NCI-H446 treated with DMSO at 0.1 percent for 48 hours (cell line): ENCODE measurements around the gene LYRM9.
"Not testable (repeated sequence)": the region's sequence is repeated elsewhere in the genome, so short reads cannot be mapped to it uniquely, and the experiment has no call there.

ENCODE experiments used
- DNase-seq: peaks from one replicate; lab custom pipeline; 2025; lab: John Stamatoyannopoulos, UW

LYRM9 gene

DNA sequence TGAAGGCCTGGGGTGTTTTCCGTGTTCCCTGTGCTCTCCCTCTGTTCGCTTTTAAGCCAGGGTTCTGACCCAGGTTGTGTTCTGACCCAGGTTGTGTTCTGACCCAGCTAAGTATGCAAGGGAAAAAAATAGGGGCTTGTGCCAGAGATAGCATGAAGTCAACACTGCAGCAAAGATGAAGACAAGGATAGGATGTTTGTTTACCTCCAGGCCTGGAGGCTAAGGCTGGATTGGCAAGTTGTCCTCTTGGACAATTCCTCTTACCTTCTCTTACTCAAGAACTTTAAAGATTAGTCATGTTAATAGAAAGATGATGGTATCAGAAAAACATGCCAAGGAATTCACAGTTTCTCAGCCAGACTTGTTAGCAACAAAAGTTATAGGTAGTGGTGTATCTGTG lies 19.4 kb downstream of the LYRM9 start:
- no peak for DNase-seq

DNA sequence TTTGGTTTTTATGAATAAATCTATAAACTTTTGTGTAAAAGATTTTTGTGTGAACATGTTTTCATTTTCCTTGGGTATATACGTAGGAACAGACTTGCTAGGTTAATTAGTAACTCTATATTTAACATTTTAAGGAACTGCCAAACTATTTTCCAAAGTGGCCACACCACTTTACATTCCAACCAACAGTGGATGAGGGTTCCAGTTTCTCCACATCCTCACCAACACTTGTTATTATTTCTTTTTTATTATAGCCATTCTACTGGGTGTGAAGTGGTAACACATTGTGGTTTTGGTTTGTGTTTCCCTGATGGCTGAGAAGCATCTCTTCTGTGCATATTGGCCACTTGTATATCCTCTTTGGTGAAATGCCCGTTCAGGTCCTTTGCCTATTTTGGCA lies 20.0 kb downstream of the LYRM9 start:
- DNase-seq: no peak

DNA sequence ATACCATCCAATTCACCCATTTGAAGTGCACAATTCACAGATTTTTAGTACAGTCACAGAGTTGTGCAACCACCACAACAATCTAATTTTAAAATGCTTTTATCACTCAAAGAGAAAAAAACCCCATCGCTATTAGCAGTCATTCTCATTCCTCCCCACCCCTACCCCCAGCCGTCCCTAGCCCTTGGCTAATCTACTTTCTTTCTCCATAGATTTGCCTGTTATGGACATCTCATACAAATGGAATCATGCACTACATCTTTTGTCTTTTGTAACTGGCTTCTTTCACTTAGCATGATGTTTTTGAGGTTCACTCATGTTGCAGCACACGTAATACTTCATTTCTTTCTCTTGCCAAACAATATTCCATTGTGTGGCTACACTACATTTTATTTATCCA lies 20.4 kb downstream of the LYRM9 start:
- no peak for DNase-seq

DNA sequence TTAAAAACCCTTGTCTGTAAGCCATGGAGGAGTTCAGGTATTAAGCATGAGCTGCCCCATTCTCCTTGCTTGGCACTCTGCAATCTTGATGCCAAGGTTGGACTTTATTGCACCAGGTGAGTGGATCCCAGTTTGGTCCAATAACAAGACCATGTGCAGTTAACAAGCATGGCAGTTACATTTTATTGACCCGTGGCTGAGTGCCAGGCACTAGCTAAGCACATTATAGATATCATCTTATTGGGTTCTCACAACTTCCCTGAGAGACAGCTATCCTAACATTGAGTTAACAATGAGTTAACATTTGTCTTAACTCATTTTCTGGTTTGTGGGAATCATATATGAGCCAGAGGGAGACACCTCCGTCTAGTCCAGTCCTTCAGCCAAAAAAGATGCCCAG lies 21.8 kb downstream of the LYRM9 start:
- no peak for DNase-seq

DNA sequence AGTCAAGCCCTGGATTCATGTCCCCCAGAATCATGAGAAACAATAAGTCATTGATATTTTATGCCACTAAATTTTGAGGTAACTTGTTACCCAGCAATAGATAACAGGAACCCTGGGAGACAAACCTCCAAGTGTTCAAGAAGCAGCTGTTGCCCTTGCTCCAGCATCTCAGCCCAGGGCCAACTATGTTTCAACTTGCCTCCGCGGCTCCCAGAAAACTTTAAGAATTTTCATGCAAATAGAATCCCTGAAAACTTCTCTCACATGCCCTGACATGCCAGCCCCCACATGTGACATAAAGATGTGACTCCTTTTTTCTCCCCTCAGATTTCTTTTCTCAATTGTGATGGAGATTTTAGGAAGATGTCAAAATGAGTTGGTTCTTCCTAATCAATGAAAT lies 22.8 kb downstream of the LYRM9 start:
- DNase-seq: no peak

DNA sequence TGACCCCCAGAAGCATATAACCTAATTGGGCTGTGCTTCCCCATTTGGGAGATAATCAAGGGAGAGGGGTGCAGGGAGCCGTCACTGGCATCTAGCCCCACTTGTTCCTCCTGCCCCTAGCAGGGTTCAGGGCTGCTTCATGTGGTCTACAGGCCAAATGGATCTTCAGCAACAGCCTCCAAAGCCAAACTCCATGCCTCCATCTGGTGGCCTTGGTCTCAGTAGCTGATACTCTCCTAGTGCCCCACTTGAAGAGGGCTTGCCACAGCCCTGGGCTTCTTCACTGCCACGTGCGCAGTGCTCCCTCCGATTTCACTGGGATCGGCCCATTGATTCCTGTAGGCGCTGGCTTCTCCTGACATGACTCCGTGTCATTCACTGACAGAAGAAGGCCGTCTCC lies 24.6 kb downstream of the LYRM9 start:
- DNase-seq: no peak

DNA sequence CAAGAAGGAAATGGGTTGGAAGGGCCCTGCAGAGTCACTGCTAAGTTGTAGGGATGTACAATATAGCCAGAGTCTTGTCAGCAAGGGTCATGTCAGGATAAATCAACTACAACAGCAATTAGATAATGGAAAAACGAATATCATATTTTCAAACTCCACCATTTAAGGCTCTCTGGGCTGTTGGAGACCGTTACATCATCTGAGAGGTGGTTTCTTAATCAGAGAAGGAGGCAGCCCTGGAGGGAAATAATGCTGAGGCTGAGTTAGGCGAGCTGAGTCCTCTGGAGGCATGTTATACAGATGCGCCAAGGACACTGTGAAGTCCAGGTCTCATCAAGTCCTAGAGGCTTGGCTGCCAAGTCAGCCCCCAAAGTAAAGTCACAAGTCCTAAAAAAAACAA lies 30.3 kb downstream of the LYRM9 start:
- no peak for DNase-seq

DNA sequence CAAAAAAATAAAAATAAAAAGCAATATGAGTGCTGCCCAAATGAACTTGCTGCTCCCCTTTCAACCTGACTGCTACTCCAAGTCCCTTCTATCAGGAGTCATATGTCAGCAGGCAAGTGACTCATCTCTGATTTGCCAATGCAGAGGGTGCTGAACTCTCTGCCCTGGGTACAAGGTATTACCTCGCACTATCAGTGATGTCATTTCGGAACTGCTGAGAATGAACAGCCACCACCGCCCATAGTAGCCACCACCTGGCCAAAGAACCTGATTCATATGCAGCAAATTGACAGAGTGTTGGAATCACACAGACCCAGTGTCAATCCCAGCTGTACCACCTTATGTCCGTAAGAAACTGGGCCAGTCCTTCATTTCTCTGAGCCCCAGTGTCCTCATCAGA lies 31.2 kb downstream of the LYRM9 start:
- no peak for DNase-seq

DNA sequence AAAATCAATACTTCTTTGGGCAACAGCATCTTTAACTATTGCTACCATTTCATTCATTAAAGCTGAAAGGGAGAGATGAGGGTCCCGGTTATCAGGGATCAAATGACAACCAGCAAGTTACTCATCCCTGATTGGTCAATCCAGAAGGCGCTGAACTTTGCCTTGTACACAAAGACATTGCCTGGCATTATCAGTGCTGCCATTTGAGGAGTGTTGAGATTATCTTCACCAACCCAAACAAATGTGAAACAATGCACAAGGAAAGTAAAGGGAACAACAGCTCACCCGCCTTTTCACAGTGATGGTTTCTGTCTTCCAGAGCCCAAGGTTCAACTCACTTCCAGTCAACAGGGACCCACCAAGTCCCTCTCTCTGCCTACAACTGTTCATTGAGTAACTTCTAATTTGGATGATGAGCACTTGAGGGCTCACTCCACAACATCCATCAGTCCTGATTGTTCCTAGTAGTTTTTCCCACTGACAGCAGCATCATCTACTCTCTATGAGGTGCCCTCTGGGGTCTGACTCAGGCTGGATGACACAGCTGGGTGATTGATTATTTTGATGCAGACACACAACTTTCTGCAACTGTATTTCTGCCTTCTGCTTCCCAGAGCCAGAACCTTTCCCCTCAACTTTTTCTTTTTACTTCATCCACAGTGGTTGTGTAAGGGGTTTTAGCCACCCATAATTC lies 32.0 kb downstream of the LYRM9 start:
- no peak for DNase-seq

DNA sequence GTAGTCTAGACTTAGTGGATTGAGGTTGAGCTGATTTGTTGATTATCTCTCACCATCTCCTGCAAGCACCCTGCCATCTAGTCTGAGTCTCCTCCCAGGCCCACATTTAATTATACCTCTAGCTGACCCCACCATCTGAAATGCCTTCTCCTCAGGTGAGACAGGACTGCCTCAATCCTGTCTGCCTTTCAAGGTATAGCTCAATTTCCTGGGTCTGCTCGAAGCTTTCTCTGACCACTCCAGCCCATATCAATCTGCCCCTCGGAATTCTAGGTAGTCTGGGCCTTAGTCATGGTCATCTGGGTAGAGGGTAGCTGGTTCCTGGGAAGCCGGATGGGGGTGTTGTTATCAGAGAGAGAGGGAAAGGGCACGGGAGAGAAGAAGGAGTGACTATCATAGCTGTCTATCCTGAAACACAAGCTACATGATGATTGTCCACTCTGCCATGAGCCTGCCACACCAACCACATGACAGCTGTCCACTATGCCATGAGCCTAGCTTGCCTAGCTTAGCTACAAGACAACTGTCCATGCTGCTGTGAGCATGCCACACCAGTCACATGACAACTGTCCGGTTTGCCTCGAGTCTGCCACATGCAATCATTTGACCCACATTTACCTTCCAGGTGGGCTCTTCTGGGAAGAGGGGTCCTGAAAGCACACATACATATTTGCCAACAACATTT lies 34.4 kb downstream of the LYRM9 start:
- DNase-seq: no peak

DNA sequence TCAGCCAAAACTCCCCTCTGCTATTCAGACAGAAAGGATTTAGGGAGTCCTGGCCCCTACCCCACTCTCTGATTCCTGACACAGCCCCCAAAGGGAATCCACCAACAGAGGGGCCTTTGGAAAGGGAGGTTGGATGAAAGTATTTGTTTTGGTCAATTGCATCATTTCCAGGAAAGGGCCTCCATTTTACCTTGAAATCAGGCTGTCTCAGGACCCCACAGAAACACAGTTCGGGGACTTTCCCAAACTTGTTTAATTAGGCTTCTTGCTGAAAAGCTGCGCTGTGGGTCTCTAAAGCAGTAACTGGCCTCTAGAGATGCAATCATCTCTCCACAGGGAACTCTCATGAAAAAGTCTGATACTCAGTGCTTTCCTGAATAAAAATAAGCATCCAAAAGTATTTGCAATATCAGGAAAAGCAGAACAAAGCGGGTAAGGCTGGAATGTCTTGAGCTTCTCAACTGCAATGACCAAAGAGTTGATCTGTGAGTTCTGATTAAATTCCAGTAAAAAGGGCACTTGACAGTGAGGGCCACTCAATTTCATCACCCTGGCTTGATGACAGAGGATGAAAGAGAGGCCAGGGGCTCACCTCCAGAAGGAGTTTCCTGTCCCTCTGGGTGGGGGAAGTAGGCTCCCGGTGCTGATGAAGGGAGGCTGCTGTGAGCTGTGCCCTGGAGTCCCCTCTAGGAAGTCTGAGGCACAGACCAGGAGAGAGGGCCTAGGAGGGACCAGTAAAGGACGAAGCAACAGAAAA lies 36.3 kb downstream of the LYRM9 start:
- DNase-seq: no peak

DNA sequence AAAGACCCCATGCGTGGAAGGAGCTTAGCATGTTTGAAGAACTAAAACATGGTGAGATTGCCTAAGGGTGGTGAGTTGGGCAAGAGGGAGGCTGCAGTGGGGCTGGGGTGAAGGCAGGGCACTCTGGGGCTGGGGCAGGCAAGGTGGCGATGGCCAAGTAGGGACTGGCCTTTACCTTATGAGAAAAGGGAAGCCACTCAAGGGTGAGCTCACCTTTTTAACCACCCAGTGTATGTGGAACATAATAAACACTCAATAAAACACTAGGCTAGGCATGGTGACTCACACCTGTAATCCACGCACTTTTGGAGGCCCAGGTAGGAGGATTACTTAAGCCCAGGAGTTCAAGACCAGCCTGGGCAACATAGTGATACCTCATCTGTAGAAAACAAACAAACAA lies 37.7 kb downstream of the LYRM9 start:
- DNase-seq: no peak

DNA sequence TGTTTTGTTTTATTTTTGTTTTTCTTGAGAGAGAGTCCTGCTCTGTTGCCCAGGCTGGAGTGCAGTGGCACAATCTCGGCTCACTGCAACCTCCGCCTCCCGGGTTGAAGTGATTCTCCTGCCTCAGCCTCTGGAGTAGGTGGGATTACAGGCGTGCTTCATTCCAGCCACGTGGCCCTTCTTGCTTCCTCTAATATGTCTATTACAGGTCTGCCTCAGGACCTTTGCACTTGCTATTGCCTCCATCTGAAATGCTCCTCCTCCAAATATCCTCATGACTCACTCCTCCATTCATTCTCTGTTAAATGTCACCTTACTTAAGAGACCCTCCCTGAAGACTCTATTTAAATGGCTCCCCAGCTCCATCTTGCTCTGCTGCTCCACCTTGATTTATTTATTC lies 39.0 kb downstream of the LYRM9 start:
- no peak for DNase-seq

DNA sequence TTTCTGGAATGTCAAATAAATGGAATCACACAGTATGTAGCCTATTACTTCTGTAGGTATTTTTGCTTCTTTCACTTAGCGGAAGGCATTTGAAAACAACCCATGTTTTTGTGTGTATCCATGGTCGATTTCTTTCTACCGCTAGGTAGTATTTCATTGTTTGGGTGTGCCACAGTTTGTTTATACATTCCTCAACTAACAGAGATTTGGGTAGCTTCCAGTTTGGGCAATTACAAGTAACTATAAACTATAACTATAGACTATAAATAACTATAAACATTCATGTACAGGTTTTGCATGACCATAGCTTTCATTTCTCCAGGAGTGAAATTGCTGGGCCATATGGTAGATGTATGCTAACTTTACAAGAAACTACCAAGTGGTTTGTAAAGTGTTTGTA lies 40.1 kb downstream of the LYRM9 start:
- no peak for DNase-seq

DNA sequence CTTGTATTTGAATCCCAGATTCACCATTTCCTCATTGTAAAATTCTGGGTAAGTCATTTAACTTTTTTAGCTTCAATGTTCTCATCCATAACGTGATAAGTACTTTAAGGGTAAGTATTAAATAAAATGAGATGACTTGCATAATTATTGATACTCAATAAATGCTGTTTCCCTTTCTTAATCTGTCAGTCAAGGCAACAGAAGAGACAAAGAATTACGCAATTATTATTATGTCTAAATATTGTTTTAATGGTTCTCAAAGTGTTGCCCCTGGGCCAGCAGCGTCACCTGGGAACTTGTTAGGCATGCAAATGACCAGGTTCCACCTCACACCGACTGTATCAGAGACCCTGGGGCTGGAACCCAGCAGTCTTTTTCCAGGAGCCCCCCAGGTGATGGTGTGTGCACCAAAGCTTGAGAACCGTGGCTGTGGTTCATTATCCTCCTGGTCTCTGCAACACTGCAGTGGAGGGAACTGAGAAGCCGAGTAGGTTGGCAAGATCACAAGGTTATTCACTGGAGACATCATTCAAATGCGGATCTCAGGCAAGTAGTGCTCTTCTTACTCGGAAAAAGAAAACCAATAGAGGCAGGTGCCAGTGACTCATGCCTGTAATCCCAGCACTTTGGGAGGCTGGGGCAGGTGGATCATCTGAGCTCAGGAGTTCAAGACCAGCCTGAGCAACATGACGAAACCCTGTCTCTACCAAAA lies 43.5 kb downstream of the LYRM9 start:
- no peak for DNase-seq

DNA sequence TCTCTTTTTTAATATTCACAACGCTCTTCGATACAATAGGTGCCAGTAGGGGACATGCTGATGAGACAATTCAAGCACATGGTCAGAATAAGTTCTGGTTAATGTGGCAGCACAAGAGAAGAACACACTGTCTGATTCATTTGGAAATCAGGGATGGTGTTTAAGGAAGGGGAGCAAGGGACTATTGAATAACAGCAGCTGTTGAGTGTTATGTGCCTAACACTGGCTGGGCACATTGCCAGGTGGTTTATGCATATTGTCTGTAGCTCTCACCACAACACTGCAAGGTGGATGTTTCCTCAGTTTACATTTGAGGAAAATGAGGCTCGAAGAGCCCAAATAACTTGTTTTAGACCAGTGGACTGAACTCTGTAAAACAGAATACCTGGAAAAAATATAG lies 44.2 kb downstream of the LYRM9 start:
- DNase-seq: no peak

DNA sequence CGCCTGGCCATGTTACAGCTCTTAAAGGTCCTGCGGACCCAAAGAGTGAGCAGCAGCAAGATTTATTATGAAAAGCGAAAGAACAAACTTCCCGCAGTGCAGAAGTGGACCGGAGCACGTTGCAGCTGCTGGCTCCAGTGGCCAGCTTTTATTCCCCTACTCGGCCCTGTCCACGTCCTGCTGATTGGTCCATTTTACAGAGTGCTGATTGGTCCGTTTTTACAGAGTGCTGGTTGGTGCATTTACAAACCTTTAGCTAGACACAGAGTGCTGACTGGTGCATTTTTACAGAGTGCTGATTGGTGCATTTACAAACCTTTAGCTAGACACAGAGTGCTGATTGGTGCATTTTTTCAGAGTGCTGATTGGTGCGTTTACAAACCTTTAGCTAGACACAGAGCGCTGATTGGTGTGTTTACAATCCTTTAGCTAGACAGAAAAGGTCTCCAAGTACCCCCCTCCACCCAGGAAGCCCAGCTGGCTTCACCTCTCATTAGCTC lies 46.3 kb downstream of the LYRM9 start:
- DNase-seq: not testable (repeated sequence)

DNA sequence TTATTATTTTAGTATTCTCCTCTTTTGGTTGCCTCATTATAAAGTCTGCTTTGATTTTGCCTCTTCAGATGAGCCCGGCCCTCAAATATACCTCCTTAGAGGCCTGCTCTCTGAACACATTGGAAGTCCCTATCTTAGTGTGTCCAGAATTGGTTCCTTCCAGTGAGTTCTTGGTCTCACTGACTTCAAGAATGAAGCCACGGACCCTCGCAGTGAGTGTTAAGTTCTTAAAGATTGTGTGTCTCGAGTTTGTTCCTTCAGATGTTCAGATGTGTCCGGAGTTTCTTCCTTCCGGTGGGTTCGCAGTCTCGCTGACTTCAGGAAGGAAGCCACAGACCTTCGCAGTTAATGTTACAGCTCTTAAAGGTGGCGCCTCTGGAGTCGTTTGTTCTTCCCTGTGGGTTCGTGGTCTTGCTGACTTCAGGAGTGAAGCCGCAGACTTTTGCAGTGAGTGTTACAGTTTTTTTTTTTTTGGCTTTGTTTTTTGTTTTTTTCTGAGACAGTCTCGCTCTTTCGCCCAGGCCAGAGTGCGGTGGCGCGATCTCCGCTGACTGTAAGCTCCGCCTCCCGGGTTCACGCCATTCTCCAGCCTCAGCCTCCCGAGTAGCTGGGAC lies 47.0 kb downstream of the LYRM9 start:
- DNase-seq: no peak

DNA sequence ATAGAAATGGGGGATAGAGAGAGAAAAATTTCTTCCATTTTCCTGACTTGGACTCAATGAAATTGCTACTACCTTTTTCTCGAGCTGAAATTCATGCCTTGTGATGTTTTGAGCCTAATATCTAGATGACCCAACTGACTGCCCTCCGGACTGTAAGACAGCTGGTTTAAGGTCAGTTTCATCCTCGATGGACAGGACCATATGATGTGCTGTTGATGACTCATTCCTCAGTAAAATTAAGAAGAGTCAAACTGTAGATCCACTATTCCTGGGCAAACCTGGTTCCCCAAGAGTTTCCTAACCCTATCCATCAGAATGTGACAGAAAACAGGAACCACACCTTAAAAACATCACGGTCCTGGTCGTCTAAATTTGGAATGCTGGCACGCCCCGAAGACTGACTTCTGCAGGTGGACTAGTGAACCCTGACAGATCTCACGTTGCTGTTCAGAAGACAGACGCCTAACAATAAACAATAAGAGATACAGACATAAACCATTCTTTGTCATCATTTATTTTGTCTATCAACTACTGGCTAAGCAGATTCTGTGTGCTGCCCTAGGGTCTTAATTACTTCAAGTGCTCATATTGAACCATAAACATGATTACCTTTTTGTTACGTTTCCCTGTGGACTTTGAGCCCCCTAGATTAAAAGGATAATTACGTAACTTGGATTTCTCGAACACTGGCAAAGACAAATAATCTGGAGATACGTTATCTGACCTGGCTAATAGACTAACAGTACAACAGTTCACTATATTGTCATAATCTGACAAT lies 47.7 kb downstream of the LYRM9 start:
- DNase-seq: no peak

DNA sequence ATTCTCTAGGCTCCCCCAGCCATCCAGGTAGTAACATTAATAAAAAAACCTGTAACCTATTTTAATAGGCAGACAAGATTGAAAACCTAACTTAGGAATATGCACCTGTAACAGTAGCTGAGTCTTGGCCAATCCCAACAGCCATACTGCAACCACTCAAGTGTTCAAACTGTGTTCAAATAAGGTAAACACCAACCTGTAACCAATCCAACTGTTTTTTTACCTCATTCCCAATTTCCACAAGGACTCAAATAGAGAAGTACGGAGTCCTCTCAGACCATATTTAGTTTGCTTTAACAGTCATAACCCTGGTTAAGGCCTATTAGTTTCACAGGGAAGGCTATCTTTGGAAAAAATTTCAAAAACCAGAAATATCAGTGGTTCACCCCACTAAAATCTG lies 52.5 kb downstream of the LYRM9 start:
- no peak for DNase-seq

DNA sequence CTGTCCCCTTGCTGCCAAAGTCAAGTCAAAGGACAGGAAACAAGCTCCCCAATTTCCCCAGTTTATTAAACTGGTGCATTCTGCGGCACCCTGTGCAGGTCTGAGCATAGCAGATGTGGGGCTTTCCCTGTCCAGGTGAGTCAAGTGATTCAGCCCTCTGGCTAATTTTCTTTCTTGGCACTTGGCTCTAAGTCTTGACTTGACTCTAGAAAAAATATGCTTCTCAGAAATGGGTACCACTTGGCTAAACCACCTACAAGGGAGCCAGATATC lies 52.8 kb downstream of the LYRM9 start:
- not testable (repeated sequence) for DNase-seq
